ENCODE results near the gene CEP78. TPM values are rescaled to one million over a fixed set of nuclear protein-coding genes. Genes with fewer than 3 reads are reported as not detected.

The CEP78 gene
- total RNA-seq, 1 experiment from 2014 or later = 28.0 TPM

DNA sequence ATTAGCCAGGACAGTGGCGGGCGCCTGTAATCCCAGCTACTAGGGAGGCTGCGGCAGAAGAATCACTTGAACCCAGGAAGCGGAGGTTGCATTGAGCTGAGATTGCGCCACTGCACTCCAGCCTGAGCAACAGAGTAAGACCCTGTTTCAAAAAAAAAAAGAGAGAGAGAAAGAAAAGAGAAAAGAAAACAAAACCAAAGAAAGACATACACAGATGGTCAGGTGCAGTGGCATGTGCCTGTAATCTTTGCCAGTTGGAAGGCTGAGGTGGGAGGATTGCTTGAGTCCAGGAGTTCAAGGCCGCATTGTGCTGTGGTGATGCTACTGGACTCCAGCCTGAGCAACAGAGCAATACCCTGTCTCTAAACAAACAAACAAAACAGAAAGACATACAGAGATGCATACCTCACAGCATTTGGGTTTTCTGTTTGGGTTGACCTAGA is 51.1 kb downstream of the CEP78 start:
- DNase-seq (ENCODE audit: low read depth) = no peak

DNA sequence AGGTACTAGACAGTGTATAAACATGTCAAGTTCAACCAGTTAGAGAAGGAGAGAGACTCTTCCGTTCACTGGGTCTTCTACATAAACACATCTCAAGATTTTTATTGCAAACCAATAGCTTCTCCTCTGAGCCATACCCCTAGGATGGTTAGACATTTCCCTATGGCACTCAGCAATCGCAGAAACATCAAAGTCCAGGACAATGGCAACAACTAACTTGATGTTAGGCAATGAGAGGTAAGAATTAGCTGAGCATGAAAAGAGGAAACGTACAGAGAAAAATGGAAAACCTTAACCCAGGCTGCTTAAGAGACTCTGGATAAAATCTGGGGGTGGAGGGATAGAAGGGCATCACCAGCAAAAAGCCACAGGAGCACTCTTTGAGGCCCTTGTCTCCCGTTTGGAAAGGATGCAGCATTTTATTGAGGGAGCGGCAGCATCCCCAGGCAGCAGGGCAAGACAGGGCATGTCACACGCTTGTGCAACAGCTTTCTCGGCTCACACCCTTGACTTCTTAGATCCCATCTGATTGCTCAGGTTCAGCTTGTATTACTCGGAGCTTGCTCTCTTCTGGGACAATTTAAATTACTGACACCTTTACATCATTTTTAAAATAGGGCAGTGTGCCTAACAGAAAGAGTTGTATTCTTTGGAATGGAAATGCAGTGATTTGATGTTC is 52.5 kb downstream of the CEP78 start:
- no peak for DNase-seq (ENCODE audit: low read depth)

DNA sequence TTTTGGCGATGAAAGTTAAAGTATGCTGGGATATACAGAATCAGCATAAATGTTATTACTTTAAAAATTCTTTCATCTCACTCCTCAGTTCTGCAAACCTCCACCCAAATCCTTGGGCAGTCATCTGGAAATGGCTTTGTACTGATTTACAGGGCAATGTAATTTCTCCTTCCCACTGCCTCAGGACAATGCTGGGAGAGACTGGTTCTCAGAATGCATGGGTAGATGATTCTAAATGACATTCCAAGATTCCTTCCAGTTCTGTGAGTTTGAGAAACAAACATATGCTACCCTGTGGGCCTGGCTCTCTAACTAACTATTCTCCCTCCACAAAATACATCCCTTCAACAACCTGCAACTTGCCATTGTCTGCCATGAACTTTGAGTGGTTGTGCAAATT is 53.6 kb downstream of the CEP78 start:
- no peak for DNase-seq (ENCODE audit: low read depth)

DNA sequence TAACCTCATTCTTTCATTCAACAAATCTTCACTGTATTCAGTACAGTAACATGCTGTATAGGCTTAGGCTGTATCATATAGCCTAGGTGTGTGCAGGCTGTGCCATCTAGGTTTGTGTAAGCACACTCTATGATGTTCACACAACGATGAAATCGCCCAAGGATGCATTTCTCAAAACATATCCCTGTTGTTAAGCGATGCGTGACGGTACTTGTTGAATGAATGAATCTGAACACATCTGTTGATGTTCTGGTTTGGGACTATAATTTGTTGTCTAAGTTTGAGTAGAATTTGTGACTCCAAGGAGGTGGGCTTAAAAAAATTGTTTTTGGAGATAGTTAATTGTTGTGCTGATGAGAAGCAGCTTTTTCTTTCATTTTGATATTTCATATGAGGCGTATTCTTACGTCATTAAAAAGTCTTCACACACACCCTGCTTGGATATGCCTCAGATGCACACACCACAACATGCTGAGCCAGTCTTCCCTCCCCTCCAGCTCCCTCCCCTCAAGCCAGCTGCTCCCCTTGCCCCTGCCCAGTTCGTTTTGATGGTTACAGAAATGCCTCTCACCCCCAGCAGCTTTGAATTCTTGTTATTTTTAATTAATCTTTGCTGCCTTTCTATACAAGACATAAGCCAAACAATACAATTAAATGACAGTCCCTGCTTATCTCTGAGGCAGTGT is 55.5 kb downstream of the CEP78 start:
- no peak for DNase-seq (ENCODE audit: low read depth)

DNA sequence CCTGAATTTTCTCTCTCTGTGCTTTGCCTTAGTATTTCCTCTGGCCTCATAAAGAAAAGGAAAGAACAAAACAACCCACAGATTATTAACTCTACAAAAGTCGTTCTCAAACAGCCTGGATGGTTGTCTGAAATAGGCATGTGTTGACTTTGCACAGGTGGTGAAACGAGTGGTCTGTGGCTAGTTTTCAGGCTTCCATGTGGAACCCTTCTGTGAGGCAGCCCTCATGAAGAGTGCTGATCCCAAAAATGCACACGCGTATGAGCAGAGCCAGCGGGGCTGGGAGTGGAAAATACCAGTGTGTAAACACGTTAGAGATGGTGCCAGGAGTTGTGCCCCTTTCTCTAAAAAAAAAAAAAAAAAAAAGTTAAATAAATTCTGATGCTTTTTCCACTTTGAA is 56.2 kb downstream of the CEP78 start:
- no peak for DNase-seq (ENCODE audit: low read depth)

DNA sequence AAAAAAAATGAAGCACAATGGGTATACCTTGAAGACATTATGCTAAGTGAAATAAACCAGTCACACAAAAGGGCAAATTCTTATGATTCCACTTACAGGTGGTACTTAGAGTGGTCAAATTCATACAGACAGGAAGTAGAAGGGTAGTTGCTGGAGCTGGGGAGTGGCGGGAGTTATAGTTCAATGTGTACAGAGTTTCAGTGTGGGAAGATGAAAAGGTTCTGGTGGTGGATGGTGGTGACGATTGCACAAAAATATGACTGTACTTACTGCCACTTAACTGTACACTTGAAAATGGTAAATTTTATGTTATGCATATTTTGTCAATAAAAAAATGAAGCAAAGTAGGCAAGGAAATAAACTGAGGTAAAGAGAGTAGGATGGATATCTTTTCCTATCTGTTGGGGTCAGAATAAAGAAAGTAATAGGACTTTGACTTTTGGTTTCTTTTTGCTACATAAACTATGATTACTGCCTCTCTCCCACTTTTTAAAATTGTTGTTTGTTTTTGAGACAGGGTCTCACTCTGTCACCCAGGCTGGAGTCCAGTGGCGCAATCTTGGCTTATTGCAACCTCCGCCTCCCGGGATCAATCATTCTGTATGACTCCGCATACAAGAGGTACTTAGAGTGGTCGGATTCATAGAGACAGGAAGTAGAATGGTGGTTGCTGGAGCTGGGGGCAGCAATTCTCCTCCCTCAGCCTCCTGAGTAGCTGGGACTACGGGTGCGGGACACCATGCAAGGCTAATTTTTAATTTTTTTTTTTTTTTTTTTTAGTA is 57.0 kb downstream of the CEP78 start:
- no peak for DNase-seq (ENCODE audit: low read depth)

DNA sequence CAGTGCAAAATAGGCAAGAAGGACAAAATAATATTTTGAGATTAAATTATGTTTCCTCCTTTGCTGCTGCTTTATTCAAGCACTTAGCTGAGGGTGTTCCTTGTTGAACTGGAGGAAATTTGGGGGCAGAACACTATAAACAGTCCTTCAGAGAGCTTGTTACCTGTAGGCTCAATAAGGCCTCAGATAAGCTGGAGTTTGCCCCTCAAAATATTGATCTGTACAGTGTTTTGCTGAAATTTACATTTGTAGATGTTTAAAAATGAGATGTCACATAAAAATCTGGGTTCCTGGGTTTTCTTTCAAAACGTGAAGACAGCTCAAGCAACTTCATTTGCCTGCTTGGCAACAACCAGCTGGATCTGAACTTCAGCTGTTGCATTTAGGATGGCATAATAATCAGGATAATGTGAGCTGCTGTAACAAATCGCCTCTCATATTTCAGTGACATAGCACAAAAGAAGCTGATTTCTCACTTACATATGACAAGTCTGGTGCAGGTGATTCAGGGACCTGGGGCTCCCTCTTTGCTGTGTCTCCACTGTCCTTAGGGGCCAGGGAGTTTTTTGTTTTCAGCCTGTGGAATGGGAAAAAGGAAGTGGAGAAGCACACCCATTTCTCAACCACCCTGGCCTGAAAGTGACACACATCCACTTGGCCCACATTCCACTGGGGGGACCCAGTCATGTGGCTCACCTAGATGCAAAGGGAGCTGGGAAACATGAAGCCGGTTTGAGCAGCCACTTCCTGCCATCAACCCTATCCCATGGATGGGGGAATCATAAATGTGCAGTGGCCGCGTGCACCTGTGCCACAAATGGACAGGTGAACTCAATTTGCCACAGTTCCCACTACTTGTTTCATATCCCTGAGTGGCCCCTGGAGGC is 58.7 kb downstream of the CEP78 start:
- no peak for DNase-seq (ENCODE audit: low read depth)

DNA sequence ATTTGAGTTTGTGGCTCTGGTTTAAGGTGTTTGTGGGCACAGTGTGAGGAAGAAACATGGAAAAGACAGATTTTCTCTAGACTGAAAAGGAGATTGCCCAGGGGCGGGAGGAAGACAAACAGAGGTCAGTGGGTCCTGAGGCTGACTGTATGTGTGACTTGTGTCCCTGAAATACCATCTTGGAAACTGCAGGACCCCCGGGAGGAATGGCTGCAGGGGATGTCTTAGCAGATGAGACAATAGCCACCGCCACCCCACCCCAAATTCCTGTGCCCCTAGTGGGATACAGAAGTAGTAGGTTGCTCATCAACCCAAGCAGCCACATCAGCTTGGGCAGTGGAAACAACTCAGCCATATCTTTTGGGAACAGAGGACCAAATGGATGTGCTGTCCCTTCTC is 59.3 kb downstream of the CEP78 start:
- no peak for DNase-seq (ENCODE audit: low read depth)

DNA sequence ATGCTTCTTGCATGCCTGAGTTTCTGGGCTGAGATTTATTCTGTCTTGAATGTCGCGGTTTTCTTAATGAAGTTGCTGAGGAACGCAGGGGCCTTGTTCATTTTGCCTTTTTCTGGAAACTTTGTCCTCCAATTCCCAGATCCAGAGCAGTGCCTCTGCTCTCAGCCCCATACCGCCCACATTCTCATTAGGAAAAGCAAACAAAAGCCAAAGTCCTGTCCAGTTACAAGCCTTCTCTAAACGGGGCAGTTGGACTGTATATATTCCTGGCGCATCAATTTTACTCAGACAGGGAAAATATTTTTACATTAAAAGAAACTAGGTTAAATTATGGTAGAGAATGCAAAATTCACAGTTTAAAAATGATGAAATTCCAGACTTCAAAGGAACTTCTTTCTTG is 59.9 kb downstream of the CEP78 start:
- DNase-seq (ENCODE audit: low read depth) = no peak

DNA sequence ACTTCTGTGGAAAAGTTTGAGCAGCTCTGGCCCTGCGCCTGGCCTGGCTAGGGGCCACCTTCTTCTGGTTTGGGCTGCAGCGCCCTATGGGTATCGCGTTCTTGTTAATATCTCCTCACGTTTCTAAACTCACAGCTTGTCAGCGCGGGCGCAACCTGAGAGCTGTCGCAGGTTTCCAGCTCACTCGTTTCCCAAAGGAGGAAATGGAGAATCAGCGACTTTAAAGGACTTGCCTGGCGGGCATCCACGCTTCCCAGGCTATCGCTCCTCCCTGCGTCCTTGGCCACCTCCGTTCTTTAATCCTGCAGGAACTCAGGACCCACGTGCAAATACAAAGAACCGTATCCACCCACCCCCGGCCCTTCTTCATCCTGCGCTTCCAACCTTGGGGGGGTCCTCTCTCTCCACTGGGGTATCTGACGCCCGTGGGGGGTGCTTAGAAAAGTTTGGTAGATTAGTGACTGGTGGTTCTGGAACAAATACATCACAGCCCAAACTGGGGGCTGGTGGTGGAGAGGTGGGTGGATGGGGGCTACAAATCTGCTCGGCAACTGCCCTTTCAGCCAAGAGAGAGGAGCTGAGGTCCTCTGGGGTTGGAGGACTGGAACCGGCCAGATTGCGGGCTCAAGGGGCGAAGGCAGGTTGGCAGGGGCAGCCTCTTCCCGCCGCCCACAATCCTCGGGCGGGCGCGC is 60.5 kb downstream of the CEP78 start:
- DNase-seq (ENCODE audit: low read depth) = peak; percentile 51

DNA sequence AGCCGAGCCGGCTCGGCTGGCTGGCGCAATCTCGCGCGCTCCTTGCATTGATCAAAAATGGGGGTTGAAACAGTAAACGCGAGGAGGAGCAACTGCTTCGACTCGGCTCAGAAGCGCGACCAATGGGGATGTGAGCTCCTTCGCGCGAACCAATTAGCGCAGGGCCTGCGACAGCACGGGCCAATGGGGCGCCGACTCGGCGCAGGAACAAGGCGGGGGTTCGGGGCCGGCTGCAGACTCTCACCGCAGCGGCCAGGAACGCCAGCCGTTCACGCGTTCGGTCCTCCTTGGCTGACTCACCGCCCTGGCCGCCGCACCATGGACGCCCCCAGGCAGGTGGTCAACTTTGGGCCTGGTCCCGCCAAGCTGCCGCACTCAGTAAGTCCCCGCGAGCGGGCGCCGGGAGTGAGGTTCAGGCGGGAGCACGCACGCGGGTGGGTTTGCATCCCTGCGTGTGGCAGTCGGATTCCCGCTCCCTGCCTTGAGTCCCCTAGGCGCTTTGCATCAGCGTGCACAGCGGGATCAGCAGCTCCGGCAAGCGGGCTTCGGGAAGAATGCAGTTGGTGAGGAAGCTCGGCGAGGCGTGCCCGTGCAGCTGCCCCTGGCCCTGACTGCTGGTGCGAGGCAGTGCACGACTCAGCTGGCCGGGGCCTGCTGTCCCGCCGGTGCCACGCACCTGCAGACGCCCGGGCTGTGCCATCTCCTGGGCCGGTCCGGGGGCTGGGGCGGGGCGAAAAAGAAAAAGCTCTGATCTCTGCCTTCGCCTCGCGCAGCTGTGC is 61.2 kb downstream of the CEP78 start, which contains the start of gene PSAT1:
Gene PSAT1, plus strand, starts transcription at position 233 of the 779 bp plus-strand sequence. Its CDS starts 86 bp downstream, at position 319.
- DNase-seq (ENCODE audit: low read depth) = peak; percentile 94

DNA sequence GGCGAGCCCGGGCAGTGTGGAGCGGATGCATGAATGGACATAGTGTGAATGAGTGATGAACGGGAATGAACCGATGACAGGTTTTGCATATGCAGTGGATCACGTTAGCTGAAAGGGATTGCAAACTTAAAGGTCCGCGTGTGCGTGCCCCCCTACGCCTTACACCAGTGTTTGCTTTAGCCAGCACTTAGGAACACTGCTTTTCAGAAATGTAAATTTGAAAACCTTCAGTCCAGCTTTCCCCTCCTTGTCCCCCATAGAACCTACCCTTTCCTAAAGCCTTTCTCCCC is 61.7 kb downstream of the CEP78 start:
- DNase-seq (ENCODE audit: low read depth) = no peak

DNA sequence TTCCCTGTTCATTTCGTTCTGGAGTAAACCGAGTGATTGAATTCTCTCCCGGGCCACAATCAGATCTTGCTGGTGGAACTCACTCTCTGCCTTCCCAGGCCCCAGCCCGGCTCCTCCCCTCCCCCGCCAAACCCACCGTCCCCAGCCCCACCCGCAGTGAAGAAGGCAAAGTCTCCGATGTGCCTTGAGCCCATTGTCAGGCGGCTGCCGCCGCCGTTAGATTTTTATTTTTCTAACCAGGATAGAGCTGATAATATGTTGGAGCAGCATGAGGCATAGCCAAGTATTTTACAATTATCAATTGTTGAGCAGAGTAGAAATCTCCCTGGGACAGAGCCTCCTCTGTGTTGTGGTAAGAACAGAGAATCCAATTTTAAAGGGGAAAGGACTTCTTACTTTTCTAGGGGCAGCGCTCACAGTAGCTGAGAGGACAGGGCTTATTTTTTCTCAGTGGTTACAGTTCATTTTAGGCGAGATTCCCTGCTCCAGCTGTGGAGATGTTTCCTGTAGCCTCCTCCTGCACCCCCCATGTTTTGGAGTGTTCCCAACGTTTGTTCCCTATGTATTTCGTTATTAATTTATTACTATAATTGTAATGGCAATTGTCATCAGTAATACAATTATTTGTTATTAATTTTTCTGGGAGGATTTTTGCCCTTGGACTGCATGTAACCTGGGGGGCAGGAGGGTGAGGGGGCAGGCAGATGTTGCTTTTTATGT is 62.3 kb downstream of the CEP78 start:
- DNase-seq (ENCODE audit: low read depth) = peak; percentile 10

DNA sequence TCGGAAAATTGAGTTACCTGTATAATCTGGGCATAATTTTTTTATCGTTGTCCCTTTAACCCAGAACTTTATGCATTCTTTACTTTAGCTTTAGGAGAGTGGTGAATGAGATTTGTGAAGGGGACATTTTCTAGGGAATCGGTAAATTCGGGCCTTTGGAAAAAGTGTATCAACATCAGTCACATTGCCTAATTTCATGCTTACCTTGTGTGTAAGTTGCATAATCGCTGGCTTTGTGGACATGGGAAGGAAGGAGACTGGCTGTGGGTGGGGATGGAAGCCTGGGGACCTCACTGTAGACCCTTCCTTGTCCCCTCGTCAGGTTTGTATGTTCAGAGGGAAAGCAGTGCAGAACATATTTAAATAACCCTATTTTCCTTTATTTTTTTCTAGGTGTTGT is 64.3 kb downstream of the CEP78 start:
- no peak for DNase-seq (ENCODE audit: low read depth)

DNA sequence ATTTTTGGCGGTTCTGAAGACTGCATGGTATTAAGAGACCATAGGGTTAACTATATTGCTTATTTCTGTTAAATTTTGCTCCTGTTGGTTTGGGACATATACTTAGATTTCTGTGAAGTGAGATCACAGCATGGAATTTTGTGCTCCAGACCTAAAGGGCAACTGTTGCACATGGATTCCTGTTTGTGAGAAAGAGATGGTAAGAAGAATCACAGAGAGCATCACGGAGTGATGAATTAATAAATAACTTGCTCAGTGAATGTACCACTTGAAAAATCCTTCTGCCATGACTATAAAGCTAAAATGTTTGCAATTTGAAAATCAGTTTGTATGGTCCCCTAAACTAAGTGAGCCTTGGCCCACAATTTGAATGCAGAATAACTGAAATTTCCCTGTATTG is 65.6 kb downstream of the CEP78 start:
- no peak for DNase-seq (ENCODE audit: low read depth)

DNA sequence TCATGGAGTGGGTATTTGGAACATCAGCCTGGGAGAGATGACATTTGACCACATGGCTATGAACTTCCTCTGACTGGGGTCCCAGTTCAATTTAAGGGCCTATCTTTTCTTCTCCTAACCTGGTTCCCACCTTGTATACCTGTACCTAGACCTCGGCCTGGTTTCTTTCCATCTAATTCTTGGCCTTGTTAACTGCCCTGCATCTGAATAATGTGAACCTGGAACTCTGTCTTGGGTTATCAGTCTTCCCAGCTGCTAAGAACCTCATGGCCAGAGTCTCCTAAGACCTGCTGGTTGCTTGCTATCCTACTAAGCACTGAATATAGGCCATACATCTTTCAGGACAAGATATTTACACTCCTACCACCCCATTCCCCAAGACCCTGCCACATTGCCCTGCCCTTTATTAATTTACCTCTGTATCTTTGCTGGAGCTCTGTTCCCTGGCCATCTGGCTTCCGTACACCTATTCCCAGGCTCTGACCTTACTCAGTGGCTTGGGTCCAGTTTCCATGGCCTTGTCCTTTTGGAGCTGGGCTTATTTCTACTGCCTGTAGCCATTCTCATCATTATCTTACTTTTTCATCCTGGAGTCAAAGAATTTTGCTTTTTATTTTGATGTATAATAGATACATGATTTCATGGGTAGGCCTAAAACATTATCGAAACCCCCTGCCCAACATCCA is 67.6 kb downstream of the CEP78 start:
- no peak for DNase-seq (ENCODE audit: low read depth)

DNA sequence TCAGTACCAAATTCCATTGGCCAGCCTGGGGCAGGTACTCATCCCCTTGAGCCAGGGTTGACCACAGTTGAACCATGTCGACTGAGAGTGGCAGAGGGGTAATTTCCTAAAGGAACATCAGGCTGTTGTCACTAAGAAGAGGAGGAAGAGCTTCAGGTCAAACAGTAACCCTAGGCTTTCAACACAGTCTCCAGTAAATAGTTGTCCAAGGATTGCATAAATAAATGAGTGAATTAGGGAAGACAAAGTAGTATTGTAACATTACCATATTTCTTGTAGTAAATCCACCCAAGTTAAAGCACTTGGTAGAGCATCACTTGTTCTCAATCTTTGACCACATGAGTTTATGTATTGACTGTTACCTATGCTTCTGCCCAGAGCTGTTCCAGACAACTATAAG is 68.5 kb downstream of the CEP78 start:
- no peak for DNase-seq (ENCODE audit: low read depth)

DNA sequence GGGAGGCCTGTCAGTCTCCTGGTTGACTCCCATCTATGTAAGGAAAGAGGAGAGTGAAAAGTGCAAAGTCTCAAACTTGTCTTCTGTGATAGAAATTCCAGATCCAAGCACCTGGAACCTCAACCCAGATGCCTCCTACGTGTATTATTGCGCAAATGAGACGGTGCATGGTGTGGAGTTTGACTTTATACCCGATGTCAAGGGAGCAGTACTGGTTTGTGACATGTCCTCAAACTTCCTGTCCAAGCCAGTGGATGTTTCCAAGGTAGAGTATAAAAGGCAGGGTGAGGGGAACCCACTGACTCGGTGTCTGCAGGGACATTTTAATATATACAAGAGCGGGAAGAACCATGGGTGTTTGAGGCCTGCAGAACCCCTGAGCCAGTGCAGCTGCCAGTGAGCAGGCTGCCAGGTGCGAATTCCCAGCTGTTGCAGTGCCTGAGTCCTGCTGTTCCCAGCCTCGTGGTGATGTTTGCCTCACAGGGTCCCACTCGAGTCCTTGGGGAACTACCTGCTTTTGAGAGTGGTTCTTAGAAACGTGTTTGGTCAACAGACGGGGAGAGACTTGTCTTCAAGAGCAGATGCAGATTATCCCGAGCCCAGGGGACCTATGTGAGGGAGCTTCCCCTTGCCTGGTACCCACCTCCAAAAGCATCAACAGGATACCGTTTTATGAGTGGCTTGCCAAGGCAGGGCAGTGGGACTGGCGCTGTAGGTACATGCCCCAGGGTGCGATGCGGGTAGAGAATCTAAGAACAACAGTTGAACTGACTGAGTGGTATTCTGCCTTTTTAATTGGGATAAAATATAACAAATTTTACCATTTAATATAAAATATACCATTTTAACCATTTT is 70.6 kb downstream of the CEP78 start:
- no peak for DNase-seq (ENCODE audit: low read depth)
